HCT116 (cell line): ENCODE results near the gene TNFSF12. TPM values are rescaled to one million over a fixed set of nuclear protein-coding genes. Genes with fewer than 3 reads are reported as not detected.

Experiments used
- ATAC-seq: fragments of 200-7000 bp; cut with Tn5 transposase; 2 replicates; pipeline ENCODE4 v1.9.1; 2020; ENCODE audit warnings: mild to moderate bottlenecking, moderate library complexity
- BruUV-seq: library from RNA; stranded (reverse); fragments of 400-500 nt; replicated peaks from 2 replicates; lab custom pipeline; 2021; lab: Mats Ljungman, UMichigan
- CTCF ChIA-PET: fragments of 300-600 bp; sonication (Branson Sonifier 250); formaldehyde crosslinking; loops from one replicate; lab custom pipeline; 2021; ENCODE audit warnings: antibody characterized with exemption; lab: Charles Lee
- POLR2A ChIA-PET: fragments of 300-600, 350-600 bp; sonication (Branson Sonifier 250); formaldehyde crosslinking; loops from one replicate; lab custom pipeline; 2021; ENCODE audit warnings: antibody characterized with exemption; lab: Charles Lee
- RAD21 ChIA-PET, 2 experiments: fragments of 300-600 bp; sonication (Branson Sonifier 250); formaldehyde crosslinking; loops; one replicate each; lab custom pipeline; 2023; ENCODE audit warnings: low total read pairs in 2 of 2; ENCODE audit not compliant: uncharacterized antibody in 2 of 2, unreplicated experiment in 2 of 2, low non-redundant PET in 1 of 2; lab: Charles Lee
- DNase-seq: peaks from one replicate; pipeline ENCODE4 v3.0.0-alpha.2; 2010; ENCODE audit warnings: low read depth, low spot score
- H2AFZ ChIP-seq: fragments of 200-600 bp; shearing (Covaris generic), sonication (generic); 2 replicates; pipeline ENCODE4 v1.6.1; 2017; ENCODE audit warnings: low read depth, mixed run types, mixed read lengths, antibody characterized with exemption, low read length; ENCODE audit not compliant: poor library complexity, severe bottlenecking
- H3K27ac ChIP-seq: 2 replicates; pipeline ENCODE4 v1.5.1; 2012; ENCODE audit warnings: low read depth, low read length
- H3K27me3 ChIP-seq: fragments of 200-600 bp; sonication (generic); 2 replicates; pipeline ENCODE4 v1.6.1; 2016; ENCODE audit warnings: mixed run types, low read length, mixed read lengths; ENCODE audit not compliant: insufficient read depth
- H3K36me3 ChIP-seq, 2 experiments: fragments of 200-500 bp in 1 of 2; fragments of 200-600 bp in 1 of 2; sonication (Bioruptor generic) in 1 of 2; sonication (generic) in 1 of 2; 2 replicates each; pipeline versions ENCODE4 v1.5.1 to v1.6.1; 2014 to 2016; ENCODE audit warnings: low read length in 2 of 2, inconsistent platforms in 1 of 2, mixed read lengths in 1 of 2, mixed run types in 1 of 2; ENCODE audit not compliant: insufficient read depth in 2 of 2, control insufficient read depth in 1 of 2
- H3K4me1 ChIP-seq, 2 experiments: fragments of 200-600 bp in 1 of 2; sonication (generic) in 1 of 2; 2 replicates each; pipeline versions ENCODE4 v1.5.1 to v1.6.1; 2012 to 2017; ENCODE audit warnings: low read length in 2 of 2, inconsistent platforms in 1 of 2, mild to moderate bottlenecking in 1 of 2, mixed read lengths in 1 of 2, mixed run types in 1 of 2, moderate library complexity in 1 of 2; ENCODE audit not compliant: insufficient read depth in 2 of 2, control insufficient read depth in 1 of 2
- H3K4me2 ChIP-seq: fragments of 200-600 bp; sonication (generic); 2 replicates; pipeline ENCODE4 v1.6.1; 2017; ENCODE audit warnings: mixed run types, low read length, mixed read lengths
- H3K4me3 ChIP-seq, 2 experiments: fragments of 200-600 bp in 1 of 2; sonication (generic) in 1 of 2; replicated peaks in 1 of 2; 2 replicates each; pipeline ENCODE4 v1.5.1; 2011 to 2016; ENCODE audit warnings: low read length in 2 of 2, control low read depth in 1 of 2, low read depth in 1 of 2, mild to moderate bottlenecking in 1 of 2, mixed read lengths in 1 of 2, mixed run types in 1 of 2
- H3K79me2 ChIP-seq: fragments of 200-600 bp; sonication (generic); 2 replicates; pipeline ENCODE4 v1.6.1; 2017; ENCODE audit warnings: mild to moderate bottlenecking, mixed run types, low read length, moderate library complexity, mixed read lengths; ENCODE audit not compliant: insufficient read depth
- H3K9ac ChIP-seq: fragments of 200-600 bp; sonication (generic); 2 replicates; pipeline ENCODE4 v1.6.1; 2016; ENCODE audit warnings: low read length, mixed read lengths
- H3K9me2 ChIP-seq: fragments of 200-600 bp; sonication (generic), shearing (Covaris generic); 2 replicates; pipeline ENCODE4 v1.6.1; 2017; ENCODE audit warnings: mixed run types, mild to moderate bottlenecking, moderate library complexity; ENCODE audit not compliant: insufficient read depth
- H3K9me3 ChIP-seq, 2 experiments: fragments of 200-500 bp in 1 of 2; fragments of 200-600 bp in 1 of 2; sonication (Bioruptor generic) in 1 of 2; sonication (generic) in 1 of 2; 2 replicates each; pipeline ENCODE4 v1.6.1; 2014 to 2017; ENCODE audit warnings: low read length in 2 of 2, mixed read lengths in 2 of 2, inconsistent platforms in 1 of 2, low read depth in 1 of 2, mild to moderate bottlenecking in 1 of 2, mixed run types in 1 of 2, moderate library complexity in 1 of 2; ENCODE audit not compliant: control insufficient read depth in 1 of 2, insufficient read depth in 1 of 2
- H4K20me1 ChIP-seq: fragments of 200-600 bp; sonication (generic), shearing (Covaris generic); 2 replicates; pipeline ENCODE4 v1.6.1; 2017; ENCODE audit warnings: mixed run types, mild to moderate bottlenecking, moderate library complexity; ENCODE audit not compliant: insufficient read depth
- CTCF ChIP-seq, 3 experiments: fragments of 200-600 bp in 1 of 3; sonication (generic) in 1 of 3; IDR thresholded peaks in 2 of 3; conservative IDR thresholded peaks in 1 of 3; 2 replicates each; pipeline ENCODE4 v1.5.1; 2012 to 2017; ENCODE audit warnings: low read depth in 2 of 3, low read length in 2 of 3, antibody characterized with exemption in 1 of 3, borderline replicate concordance in 1 of 3, control low read depth in 1 of 3, mild to moderate bottlenecking in 1 of 3, mixed read lengths in 1 of 3, mixed run types in 1 of 3, moderate library complexity in 1 of 3; ENCODE audit not compliant: insufficient read depth in 1 of 3
- EGR1 ChIP-seq: IDR thresholded peaks from 2 replicates; pipeline ENCODE4 v1.6.1; 2012; ENCODE audit warnings: low read depth
- POLR2A ChIP-seq: IDR thresholded peaks from 2 replicates; pipeline ENCODE4 v1.7.0; 2011; ENCODE audit warnings: borderline replicate concordance; ENCODE audit not compliant: insufficient read depth, insufficient read length; ENCODE audit errors: extremely low read depth
- YY1 ChIP-seq: IDR thresholded peaks from 2 replicates; pipeline ENCODE4 v1.6.1; 2011; ENCODE audit warnings: low read length, low read depth, moderate library complexity, mild to moderate bottlenecking; ENCODE audit not compliant: insufficient replicate concordance; ENCODE audit errors: extremely low read depth
- intact Hi-C: fragments of 100-400 bp; cut with micrococcal nuclease; formaldehyde crosslinking; loops from 2 replicates; pipeline ENCODE4 v1.10.0; 2022
- total RNA-seq: library from RNA; stranded (reverse); gene quantifications from one replicate; pipeline ENCODE4 v1.2.1, GENCODE V29; 2021; ENCODE audit not compliant: unreplicated experiment
- TF ChIP-seq, protein P1 (sequence below): IDR thresholded peaks from 2 replicates; pipeline ENCODE4 v1.6.1; 2012

Gene TNFSF12
- total RNA-seq, 1 experiment from 2014 or later, result 12.3 TPM

GRCh38 chr17:7579001-7579833, 30.4 kb downstream of the TNFSF12 start, which contains the start of gene CD68 (continued):
- TF ChIP-seq CTCF (IDR thresholded peaks at IDR 0.05 in 2 of 3, conservative IDR thresholded peaks at IDR 0.05 in 1 of 3; ENCODE audit: borderline replicate concordance in 1 of 3, insufficient read depth in 1 of 3, low read depth in 2 of 3, low read length in 2 of 3) (no peak), POLR2A (no peak), EGR1 (0 out of 2 replicates have a peak, but pooled peaks have one; percentile 29)
- TF ChIP-seq, protein P1, sequence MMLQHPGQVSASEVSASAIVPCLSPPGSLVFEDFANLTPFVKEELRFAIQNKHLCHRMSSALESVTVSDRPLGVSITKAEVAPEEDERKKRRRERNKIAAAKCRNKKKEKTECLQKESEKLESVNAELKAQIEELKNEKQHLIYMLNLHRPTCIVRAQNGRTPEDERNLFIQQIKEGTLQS, result no peak

- intact Hi-C loops, result loop anchor here (5.0 kb wide), 1 partner anchor 257 kb away; no protein-coding TSS in a partner anchor
- TF ChIP-seq YY1, result no peak
- TF ChIP-seq, protein P1, result no peak
- ChIA-PET POLR2A (interaction anchor here (1.1 to 1.7 kb wide), 3 partner anchors 48 to 107 kb away, joined by 3 to 10 read pairs (median 4); partner anchors contain the start of genes SAT2, TP53 and WRAP53), CTCF (interaction anchor here (0.7 to 1.2 kb wide), 3 partner anchors 19 to 461 kb away, joined by 3 to 5 read pairs (median 3); partner anchors contain the start of gene TNFSF12), RAD21 (no interaction called here)
- H3K4me3 ChIP-seq, result peak overlapping the region; percentile 17 to 24
- H3K27ac ChIP-seq, result peak overlapping the region; percentile 66
- DNase-seq (no peak), ATAC-seq (no peak)
- peaks cover 13 to 70% of the 10 kb centered on the region in 2 experiments for H3K4me1 ChIP-seq
- no TSS peak for BruUV-seq
- no peaks in the 10 kb centered on the region for H3K9me2 ChIP-seq
- peaks cover 21% of the 10 kb centered on the region; the same call in 1 of the 2 replicates for H4K20me1 ChIP-seq
- H2AFZ ChIP-seq, result no peak overlapping the region
- peak overlapping the region; percentile 58 for H3K4me2 ChIP-seq
- peak overlapping the region; percentile 45 for H3K9ac ChIP-seq
- no peaks in the 10 kb centered on the region for H3K9me3 ChIP-seq
- H3K79me2 ChIP-seq, result peaks cover 66% of the 10 kb centered on the region
- peaks cover 25 to 43% of the 10 kb centered on the region in 2 experiments for H3K36me3 ChIP-seq
- no peaks in the 10 kb centered on the region for H3K27me3 ChIP-seq
Observed at GRCh38 chr17:7579834-7580603, 31.2 kb downstream of the TNFSF12 start.
